Measurements from ENCODE around the gene STK32C.

DNA sequence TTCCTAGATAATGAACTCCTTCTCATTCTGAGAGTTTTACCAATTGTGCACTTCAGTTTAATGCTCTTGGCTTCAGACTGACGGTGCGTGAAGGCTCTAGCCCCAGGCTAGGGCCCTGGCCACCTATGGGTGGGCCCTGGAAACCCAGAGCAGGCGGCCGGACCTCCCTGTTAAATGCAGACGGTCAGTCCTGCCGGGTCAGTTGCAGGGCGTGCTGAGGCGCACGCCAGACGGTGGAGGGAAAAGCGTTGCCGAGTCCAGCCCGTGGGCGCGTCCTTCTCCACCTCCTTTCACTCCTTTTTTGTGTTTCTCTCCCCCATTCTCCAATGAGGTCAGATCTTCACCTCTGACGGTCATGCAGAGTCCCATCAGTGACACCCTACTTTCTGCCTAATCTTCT is 118.7 kb downstream of the STK32C start:
- TF ChIP-seq POLR2A (IDR thresholded peaks at IDR 0.05; ENCODE audit: low read depth, low read length) (no peak), MAFK (IDR thresholded peaks at IDR 0.05; ENCODE audit: low read depth, low read length) (no peak), BHLHE40 (IDR thresholded peaks at IDR 0.05; ENCODE audit: low read depth, low read length) (no peak), MXI1 (IDR thresholded peaks at IDR 0.05; ENCODE audit: borderline replicate concordance, low read depth, low read length) (no peak), CHD1 (IDR thresholded peaks at IDR 0.05; ENCODE audit: low read depth, low read length) (no peak), SMC3 (IDR thresholded peaks at IDR 0.05; ENCODE audit: low read depth, low read length) (no peak), MAZ (IDR thresholded peaks at IDR 0.05; ENCODE audit: borderline replicate concordance, low read depth, low read length) (no peak), NFE2L2 (IDR thresholded peaks at IDR 0.05; ENCODE audit: low read depth, low read length) (no peak), RCOR1 (IDR thresholded peaks at IDR 0.05; ENCODE audit: insufficient replicate concordance, low read length) (no peak), RFX5 (IDR thresholded peaks at IDR 0.05; ENCODE audit: low read depth, low read length) (no peak), RAD21 (IDR thresholded peaks at IDR 0.05; ENCODE audit: low read length) (no peak)
- TF ChIP-seq, protein P1, sequence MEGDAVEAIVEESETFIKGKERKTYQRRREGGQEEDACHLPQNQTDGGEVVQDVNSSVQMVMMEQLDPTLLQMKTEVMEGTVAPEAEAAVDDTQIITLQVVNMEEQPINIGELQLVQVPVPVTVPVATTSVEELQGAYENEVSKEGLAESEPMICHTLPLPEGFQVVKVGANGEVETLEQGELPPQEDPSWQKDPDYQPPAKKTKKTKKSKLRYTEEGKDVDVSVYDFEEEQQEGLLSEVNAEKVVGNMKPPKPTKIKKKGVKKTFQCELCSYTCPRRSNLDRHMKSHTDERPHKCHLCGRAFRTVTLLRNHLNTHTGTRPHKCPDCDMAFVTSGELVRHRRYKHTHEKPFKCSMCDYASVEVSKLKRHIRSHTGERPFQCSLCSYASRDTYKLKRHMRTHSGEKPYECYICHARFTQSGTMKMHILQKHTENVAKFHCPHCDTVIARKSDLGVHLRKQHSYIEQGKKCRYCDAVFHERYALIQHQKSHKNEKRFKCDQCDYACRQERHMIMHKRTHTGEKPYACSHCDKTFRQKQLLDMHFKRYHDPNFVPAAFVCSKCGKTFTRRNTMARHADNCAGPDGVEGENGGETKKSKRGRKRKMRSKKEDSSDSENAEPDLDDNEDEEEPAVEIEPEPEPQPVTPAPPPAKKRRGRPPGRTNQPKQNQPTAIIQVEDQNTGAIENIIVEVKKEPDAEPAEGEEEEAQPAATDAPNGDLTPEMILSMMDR (conservative IDR thresholded peaks at IDR 0.05; ENCODE audit: low read depth, low read length): no peak
- TF ChIP-seq, protein P2, sequence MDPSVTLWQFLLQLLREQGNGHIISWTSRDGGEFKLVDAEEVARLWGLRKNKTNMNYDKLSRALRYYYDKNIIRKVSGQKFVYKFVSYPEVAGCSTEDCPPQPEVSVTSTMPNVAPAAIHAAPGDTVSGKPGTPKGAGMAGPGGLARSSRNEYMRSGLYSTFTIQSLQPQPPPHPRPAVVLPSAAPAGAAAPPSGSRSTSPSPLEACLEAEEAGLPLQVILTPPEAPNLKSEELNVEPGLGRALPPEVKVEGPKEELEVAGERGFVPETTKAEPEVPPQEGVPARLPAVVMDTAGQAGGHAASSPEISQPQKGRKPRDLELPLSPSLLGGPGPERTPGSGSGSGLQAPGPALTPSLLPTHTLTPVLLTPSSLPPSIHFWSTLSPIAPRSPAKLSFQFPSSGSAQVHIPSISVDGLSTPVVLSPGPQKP (IDR thresholded peaks at IDR 0.05; ENCODE audit: borderline replicate concordance, low read depth, low read length): no peak
- TF ChIP-seq, protein P3, sequence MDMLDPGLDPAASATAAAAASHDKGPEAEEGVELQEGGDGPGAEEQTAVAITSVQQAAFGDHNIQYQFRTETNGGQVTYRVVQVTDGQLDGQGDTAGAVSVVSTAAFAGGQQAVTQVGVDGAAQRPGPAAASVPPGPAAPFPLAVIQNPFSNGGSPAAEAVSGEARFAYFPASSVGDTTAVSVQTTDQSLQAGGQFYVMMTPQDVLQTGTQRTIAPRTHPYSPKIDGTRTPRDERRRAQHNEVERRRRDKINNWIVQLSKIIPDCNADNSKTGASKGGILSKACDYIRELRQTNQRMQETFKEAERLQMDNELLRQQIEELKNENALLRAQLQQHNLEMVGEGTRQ (IDR thresholded peaks at IDR 0.05; ENCODE audit: low read depth, low read length): no peak
